HepG2 (cell line): Measurements from ENCODE around the gene BSN. TPM values are rescaled to one million over a fixed set of nuclear protein-coding genes. Genes with fewer than 3 reads are reported as not detected.

ENCODE experiments used
- SP1 ChIP-seq, 2 experiments: fragments of 450-650 bp in 1 of 2; sonication (generic) in 1 of 2; formaldehyde crosslinking in 1 of 2; IDR thresholded peaks; 2 replicates each; pipeline versions ENCODE4 v1.4.0 to v1.6.1; 2016 to 2020; ENCODE audit warnings: missing genetic modification reagents in 1 of 2
- TCF12 ChIP-seq, 2 experiments: fragments of 450-650 bp in 1 of 2; sonication (generic) in 1 of 2; formaldehyde crosslinking in 1 of 2; IDR thresholded peaks; 2 replicates each; pipeline versions ENCODE4 v1.6.1 to v1.8.0; 2017 to 2022; ENCODE audit warnings: antibody characterized with exemption in 1 of 2, mild to moderate bottlenecking in 1 of 2, missing genetic modification reagents in 1 of 2, moderate library complexity in 1 of 2
- TOPORS ChIP-seq: sonication (generic); formaldehyde crosslinking; IDR thresholded peaks from 2 replicates; pipeline ENCODE4 v1.8.0; 2023; ENCODE audit warnings: mild to moderate bottlenecking, missing genetic modification reagents
- ZFP1 ChIP-seq: IDR thresholded peaks from 2 replicates; pipeline ENCODE4 v1.6.1; 2016
- polyA plus RNA-seq, 8 experiments: library from polyadenylated mRNA; depleted of rRNA in 3 of 8; stranded (reverse) in 7 of 8; unstranded in 1 of 8; fragments of >200 nt; fragmentation: Illumina TruSeq in 4 of 8; extraction: Trizol in 4 of 8; gene quantifications; 2 replicates each; pipeline versions ENCODE4 v1.2.1 to v1.2.3, GENCODE V29; 2011 to 2016; ENCODE audit warnings: low read depth in 4 of 8, missing spikeins in 1 of 8, mixed read lengths in 1 of 8; ENCODE audit not compliant: insufficient read depth in 1 of 8
- total RNA-seq, 5 experiments: library from RNA; depleted of rRNA; stranded (reverse); fragments of >200 nt; fragmentation: Illumina TruSeq; extraction: Trizol; gene quantifications; 2 replicates each; pipeline ENCODE4 v1.2.3, GENCODE V29; 2016; ENCODE audit warnings: low read depth in 1 of 5
- TF ChIP-seq, protein P1 (sequence below): IDR thresholded peaks from 2 replicates; pipeline ENCODE4 v1.6.1; 2012; ENCODE audit warnings: low read length, improper control_type of control experiment
- TF ChIP-seq, protein P2 (sequence below): sonication (generic); formaldehyde crosslinking; IDR thresholded peaks from 2 replicates; pipeline ENCODE4 v1.5.0; 2020; ENCODE audit warnings: missing genetic modification reagents, mild to moderate bottlenecking, borderline replicate concordance
- TF ChIP-seq, protein P3 (sequence below): sonication (generic); formaldehyde crosslinking; IDR thresholded peaks from 2 replicates; pipeline ENCODE4 v1.8.1; 2023; ENCODE audit warnings: mild to moderate bottlenecking, missing genetic modification reagents, borderline replicate concordance
- TF ChIP-seq, protein P4 (sequence below): sonication (generic); formaldehyde crosslinking; IDR thresholded peaks from 2 replicates; pipeline ENCODE4 v1.4.0; 2020; ENCODE audit warnings: missing genetic modification reagents

BSN gene
- total and polyA plus RNA-seq, 2 of the 13 experiments (the other 11 are each of a cell fraction or from before 2014, with no cell fraction given) = 0.42 to 0.86 TPM

DNA sequence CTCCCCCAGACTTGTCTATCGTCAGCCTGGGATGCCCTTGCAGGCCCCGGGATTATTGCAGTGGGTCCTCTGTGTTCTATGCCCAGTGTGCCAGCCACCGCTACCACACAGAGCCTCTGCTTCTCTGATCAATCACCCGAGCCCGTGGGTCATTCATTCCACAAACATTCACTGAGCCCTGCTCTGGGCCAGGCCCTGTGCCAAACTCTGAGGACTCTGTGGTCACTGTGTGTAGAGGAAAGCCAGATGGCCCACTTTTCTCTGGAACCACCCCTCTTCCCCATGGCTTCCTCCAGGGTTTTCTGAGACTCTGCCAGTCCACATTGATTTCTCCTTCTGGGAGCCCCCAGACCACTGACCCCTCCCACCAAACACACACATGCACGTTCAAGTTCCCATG lies 55.5 kb downstream of the BSN start (continued):
- TF ChIP-seq TCF12 (IDR thresholded peaks at IDR 0.05) = no peak
- TF ChIP-seq TCF12 (CRISPR knock-in tag; IDR thresholded peaks at IDR 0.05) = no peak
- TF ChIP-seq SP1 (IDR thresholded peaks at IDR 0.05) = no peak
- no peak for TF ChIP-seq SP1 (CRISPR knock-in tag; IDR thresholded peaks at IDR 0.05)
- TF ChIP-seq, protein P1, sequence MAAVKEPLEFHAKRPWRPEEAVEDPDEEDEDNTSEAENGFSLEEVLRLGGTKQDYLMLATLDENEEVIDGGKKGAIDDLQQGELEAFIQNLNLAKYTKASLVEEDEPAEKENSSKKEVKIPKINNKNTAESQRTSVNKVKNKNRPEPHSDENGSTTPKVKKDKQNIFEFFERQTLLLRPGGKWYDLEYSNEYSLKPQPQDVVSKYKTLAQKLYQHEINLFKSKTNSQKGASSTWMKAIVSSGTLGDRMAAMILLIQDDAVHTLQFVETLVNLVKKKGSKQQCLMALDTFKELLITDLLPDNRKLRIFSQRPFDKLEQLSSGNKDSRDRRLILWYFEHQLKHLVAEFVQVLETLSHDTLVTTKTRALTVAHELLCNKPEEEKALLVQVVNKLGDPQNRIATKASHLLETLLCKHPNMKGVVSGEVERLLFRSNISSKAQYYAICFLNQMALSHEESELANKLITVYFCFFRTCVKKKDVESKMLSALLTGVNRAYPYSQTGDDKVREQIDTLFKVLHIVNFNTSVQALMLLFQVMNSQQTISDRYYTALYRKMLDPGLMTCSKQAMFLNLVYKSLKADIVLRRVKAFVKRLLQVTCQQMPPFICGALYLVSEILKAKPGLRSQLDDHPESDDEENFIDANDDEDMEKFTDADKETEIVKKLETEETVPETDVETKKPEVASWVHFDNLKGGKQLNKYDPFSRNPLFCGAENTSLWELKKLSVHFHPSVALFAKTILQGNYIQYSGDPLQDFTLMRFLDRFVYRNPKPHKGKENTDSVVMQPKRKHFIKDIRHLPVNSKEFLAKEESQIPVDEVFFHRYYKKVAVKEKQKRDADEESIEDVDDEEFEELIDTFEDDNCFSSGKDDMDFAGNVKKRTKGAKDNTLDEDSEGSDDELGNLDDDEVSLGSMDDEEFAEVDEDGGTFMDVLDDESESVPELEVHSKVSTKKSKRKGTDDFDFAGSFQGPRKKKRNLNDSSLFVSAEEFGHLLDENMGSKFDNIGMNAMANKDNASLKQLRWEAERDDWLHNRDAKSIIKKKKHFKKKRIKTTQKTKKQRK = no peak
- TF ChIP-seq ZFP1 (CRISPR knock-in tag) = no peak
- TF ChIP-seq, protein P2, sequence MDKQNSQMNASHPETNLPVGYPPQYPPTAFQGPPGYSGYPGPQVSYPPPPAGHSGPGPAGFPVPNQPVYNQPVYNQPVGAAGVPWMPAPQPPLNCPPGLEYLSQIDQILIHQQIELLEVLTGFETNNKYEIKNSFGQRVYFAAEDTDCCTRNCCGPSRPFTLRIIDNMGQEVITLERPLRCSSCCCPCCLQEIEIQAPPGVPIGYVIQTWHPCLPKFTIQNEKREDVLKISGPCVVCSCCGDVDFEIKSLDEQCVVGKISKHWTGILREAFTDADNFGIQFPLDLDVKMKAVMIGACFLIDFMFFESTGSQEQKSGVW = no peak
- no peak for TF ChIP-seq TOPORS (CRISPR knock-in tag)
- TF ChIP-seq, protein P3, sequence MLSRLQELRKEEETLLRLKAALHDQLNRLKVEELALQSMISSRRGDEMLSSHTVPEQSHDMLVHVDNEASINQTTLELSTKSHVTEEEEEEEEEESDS (CRISPR knock-in tag) = no peak
- TF ChIP-seq, protein P4, sequence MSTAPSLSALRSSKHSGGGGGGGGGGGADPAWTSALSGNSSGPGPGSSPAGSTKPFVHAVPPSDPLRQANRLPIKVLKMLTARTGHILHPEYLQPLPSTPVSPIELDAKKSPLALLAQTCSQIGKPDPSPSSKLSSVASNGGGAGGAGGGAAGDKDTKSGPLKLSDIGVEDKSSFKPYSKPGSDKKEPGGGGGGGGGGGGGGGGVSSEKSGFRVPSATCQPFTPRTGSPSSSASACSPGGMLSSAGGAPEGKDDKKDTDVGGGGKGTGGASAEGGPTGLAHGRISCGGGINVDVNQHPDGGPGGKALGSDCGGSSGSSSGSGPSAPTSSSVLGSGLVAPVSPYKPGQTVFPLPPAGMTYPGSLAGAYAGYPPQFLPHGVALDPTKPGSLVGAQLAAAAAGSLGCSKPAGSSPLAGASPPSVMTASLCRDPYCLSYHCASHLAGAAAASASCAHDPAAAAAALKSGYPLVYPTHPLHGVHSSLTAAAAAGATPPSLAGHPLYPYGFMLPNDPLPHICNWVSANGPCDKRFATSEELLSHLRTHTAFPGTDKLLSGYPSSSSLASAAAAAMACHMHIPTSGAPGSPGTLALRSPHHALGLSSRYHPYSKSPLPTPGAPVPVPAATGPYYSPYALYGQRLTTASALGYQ = no peak
- TF ChIP-seq, all 625 proteins: peak for 0
